Measurements from ENCODE around the gene NUDT16L1. TPM values are rescaled to one million over a fixed set of nuclear protein-coding genes. Genes with fewer than 3 reads are reported as not detected.

NUDT16L1 gene
- total RNA-seq, 2 experiments from 2014 or later = 14.9 to 15.9 TPM

GRCh38 chr16:4743226-4743878, 50.0 kb downstream of the NUDT16L1 start:
- Histone ChIP-seq H3K9me3 (ENCODE audit: low read length) (no peaks in the 10 kb centered on the region), H3K79me2 (ENCODE audit: insufficient read depth, low read depth, low read length) (no peaks in the 10 kb centered on the region), H2AFZ (ENCODE audit: low read length) (no peak overlapping the region), H3K4me3 (ENCODE audit: low read depth, low read length, poor library complexity, severe bottlenecking) (no peak overlapping the region), H3K36me3 (ENCODE audit: insufficient read depth, low read length) (no peaks in the 10 kb centered on the region), H3K9me2 (ENCODE audit: insufficient read depth, low read length) (no peaks in the 10 kb centered on the region), H3K4me2 (ENCODE audit: low read length) (no peak overlapping the region), H3K27ac (ENCODE audit: low read depth, low read length, poor library complexity, severe bottlenecking) (no peak overlapping the region), H3K4me1 (ENCODE audit: insufficient read depth, low read length, poor library complexity, severe bottlenecking) (peaks cover 15% of the 10 kb centered on the region), H4K20me1 (ENCODE audit: insufficient read depth, low read length) (no peaks in the 10 kb centered on the region)
- no TSS peak for BruUV-seq (replicated peaks)
- TF ChIP-seq EZH2phosphoT487 (IDR thresholded peaks at IDR 0.05; ENCODE audit: borderline replicate concordance, low read depth, low read length) (no peak), CTCF (conservative IDR thresholded peaks at IDR 0.05; ENCODE audit: low read length) (no peak)
- intact Hi-C loops (cut with micrococcal nuclease; ENCODE audit: unreplicated experiment) = no loop called here
- ChIA-PET POLR2A (no interaction called here), CTCF (ENCODE audit: unreplicated experiment) (no interaction called here)
- no peak for DNase-seq (ENCODE audit: low spot score)

GRCh38 chr16:4744555-4745273, 51.4 kb downstream of the NUDT16L1 start:
- no peak overlapping the region for H3K4me3 ChIP-seq (ENCODE audit: low read depth, low read length, poor library complexity, severe bottlenecking)
- CTCF ChIA-PET (ENCODE audit: unreplicated experiment) = no interaction called here
- POLR2A ChIA-PET = no interaction called here
- H3K9me3 ChIP-seq (ENCODE audit: low read length) = no peaks in the 10 kb centered on the region
- TF ChIP-seq CTCF (conservative IDR thresholded peaks at IDR 0.05; ENCODE audit: low read length) = no peak
- TF ChIP-seq EZH2phosphoT487 (IDR thresholded peaks at IDR 0.05; ENCODE audit: borderline replicate concordance, low read depth, low read length) = no peak
- BruUV-seq (replicated peaks) = no TSS peak
- H2AFZ ChIP-seq (ENCODE audit: low read length) = 0 out of 2 replicates have a peak overlapping the region, but pooled peaks have one; percentile 22
- H3K36me3 ChIP-seq (ENCODE audit: insufficient read depth, low read length) = no peaks in the 10 kb centered on the region
- intact Hi-C loops (cut with micrococcal nuclease; ENCODE audit: unreplicated experiment) = no loop called here
- H3K4me2 ChIP-seq (ENCODE audit: low read length) = no peak overlapping the region
- no peak overlapping the region for H3K27ac ChIP-seq (ENCODE audit: low read depth, low read length, poor library complexity, severe bottlenecking)
- no peaks in the 10 kb centered on the region for H4K20me1 ChIP-seq (ENCODE audit: insufficient read depth, low read length)
- no peaks in the 10 kb centered on the region for H3K9me2 ChIP-seq (ENCODE audit: insufficient read depth, low read length)
- peaks cover 15% of the 10 kb centered on the region for H3K4me1 ChIP-seq (ENCODE audit: insufficient read depth, low read length, poor library complexity, severe bottlenecking)
- no peak for DNase-seq (ENCODE audit: low spot score)
- no peaks in the 10 kb centered on the region for H3K79me2 ChIP-seq (ENCODE audit: insufficient read depth, low read depth, low read length)

- TF ChIP-seq EZH2phosphoT487 (IDR thresholded peaks at IDR 0.05; ENCODE audit: borderline replicate concordance, low read depth, low read length) (no peak), CTCF (conservative IDR thresholded peaks at IDR 0.05; ENCODE audit: low read length) (no peak)
- ChIA-PET POLR2A (interaction anchor here (0.7 kb wide), 1 partner anchor 1955 kb away, joined by 3 read pairs; no protein-coding TSS in a partner anchor), CTCF (ENCODE audit: unreplicated experiment) (no interaction called here)
- Histone ChIP-seq H3K4me2 (ENCODE audit: low read length) (no peak overlapping the region), H4K20me1 (ENCODE audit: insufficient read depth, low read length) (no peaks in the 10 kb centered on the region), H3K4me3 (ENCODE audit: low read depth, low read length, poor library complexity, severe bottlenecking) (no peak overlapping the region), H3K9me3 (ENCODE audit: low read length) (no peaks in the 10 kb centered on the region), H3K36me3 (ENCODE audit: insufficient read depth, low read length) (no peaks in the 10 kb centered on the region), H3K27ac (ENCODE audit: low read depth, low read length, poor library complexity, severe bottlenecking) (no peak overlapping the region), H2AFZ (ENCODE audit: low read length) (0 out of 2 replicates have a peak overlapping the region, but pooled peaks have one; percentile 22), H3K4me1 (ENCODE audit: insufficient read depth, low read length, poor library complexity, severe bottlenecking) (peaks cover 15% of the 10 kb centered on the region), H3K79me2 (ENCODE audit: insufficient read depth, low read depth, low read length) (no peaks in the 10 kb centered on the region), H3K9me2 (ENCODE audit: insufficient read depth, low read length) (no peaks in the 10 kb centered on the region)
- BruUV-seq (replicated peaks) = no TSS peak
- DNase-seq (ENCODE audit: low spot score) = no peak
- intact Hi-C loops (cut with micrococcal nuclease; ENCODE audit: unreplicated experiment) = no loop called here
These were observed 51.9 kb downstream of the NUDT16L1 start for GRCh38 chr16:4745274-4745569.
